Gastroesophageal sphincter (tissue), 3 donors: ENCODE results near the gene TRIM67.

Source experiments
- POLR2A ChIP-seq, 2 donors: fragments of 450-650 bp; IDR thresholded peaks; one replicate each; pipeline ENCODE4 v1.6.1; 2017; ENCODE audit warnings: antibody characterized with exemption in 2 of 2, mild to moderate bottlenecking in 2 of 2, moderate library complexity in 1 of 2
- POLR2AphosphoS5 ChIP-seq: sonication (generic); formaldehyde crosslinking; IDR thresholded peaks from one replicate; pipeline ENCODE4 v1.6.1; 2017; ENCODE audit warnings: antibody characterized with exemption
- TF ChIP-seq, protein P1 (sequence below), 4 experiments: fragments of 200-600 bp in 2 of 4; fragments of 450-650 bp in 2 of 4; sonication (generic) in 1 of 4; IDR thresholded peaks; one replicate each; pipeline ENCODE4 v1.5.1; 2017 to 2019; ENCODE audit warnings: antibody characterized with exemption in 4 of 4, mild to moderate bottlenecking in 2 of 4, moderate library complexity in 2 of 4

DNA sequence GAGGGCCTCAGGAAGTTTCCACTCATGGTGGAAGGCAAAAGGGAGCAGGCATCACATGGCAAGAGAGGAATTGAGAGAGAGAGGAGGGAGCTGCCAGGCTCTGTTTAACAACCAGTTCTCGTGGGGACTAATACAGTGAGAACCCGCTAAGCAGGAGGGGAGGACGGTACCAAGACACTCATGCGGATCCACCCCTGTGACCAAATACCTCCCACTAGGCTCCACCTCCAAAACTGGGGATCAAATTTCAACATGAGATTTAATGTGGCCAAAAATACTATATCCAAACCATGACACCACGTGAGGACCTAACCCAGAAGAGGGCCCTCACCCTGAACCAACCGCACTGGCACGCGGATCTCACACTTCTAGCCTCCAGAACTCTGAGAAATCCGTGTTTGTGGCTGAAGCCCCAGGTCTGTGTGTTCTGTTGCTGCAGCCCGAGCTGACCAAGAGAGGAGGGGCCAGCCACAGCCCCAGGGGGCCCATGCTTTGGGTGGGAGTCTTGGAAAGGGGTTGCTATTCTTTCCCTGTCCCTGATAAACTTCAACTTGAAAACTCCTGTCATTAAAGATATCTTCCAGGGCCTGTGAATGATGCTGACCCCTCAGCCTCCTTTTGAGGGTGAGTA is 32.0 kb downstream of the TRIM67 start:
- TF ChIP-seq POLR2AphosphoS5, result no peak
- no peak for TF ChIP-seq POLR2A (IDR thresholded peaks at IDR 0.05)
- TF ChIP-seq, protein P1, sequence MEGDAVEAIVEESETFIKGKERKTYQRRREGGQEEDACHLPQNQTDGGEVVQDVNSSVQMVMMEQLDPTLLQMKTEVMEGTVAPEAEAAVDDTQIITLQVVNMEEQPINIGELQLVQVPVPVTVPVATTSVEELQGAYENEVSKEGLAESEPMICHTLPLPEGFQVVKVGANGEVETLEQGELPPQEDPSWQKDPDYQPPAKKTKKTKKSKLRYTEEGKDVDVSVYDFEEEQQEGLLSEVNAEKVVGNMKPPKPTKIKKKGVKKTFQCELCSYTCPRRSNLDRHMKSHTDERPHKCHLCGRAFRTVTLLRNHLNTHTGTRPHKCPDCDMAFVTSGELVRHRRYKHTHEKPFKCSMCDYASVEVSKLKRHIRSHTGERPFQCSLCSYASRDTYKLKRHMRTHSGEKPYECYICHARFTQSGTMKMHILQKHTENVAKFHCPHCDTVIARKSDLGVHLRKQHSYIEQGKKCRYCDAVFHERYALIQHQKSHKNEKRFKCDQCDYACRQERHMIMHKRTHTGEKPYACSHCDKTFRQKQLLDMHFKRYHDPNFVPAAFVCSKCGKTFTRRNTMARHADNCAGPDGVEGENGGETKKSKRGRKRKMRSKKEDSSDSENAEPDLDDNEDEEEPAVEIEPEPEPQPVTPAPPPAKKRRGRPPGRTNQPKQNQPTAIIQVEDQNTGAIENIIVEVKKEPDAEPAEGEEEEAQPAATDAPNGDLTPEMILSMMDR (IDR thresholded peaks at IDR 0.05), result no peak
